GM12878 (cell line): ENCODE measurements around the gene ARL10. TPM values are rescaled to one million over a fixed set of nuclear protein-coding genes. Genes with fewer than 3 reads are reported as not detected.

Experiments
- ATF7 ChIP-seq: fragments of 450-650 bp; IDR thresholded peaks from 2 replicates; pipeline ENCODE4 v1.6.1; 2016; ENCODE audit warnings: low read depth, mild to moderate bottlenecking
- CHD1 ChIP-seq: IDR thresholded peaks from 2 replicates; pipeline ENCODE4 v1.6.1; 2012; ENCODE audit warnings: low read depth, low read length, improper control_type of control experiment
- CHD4 ChIP-seq: fragments of 200-600 bp; sonication (generic); IDR thresholded peaks from 2 replicates; pipeline ENCODE4 v1.6.1; 2016; ENCODE audit warnings: mild to moderate bottlenecking
- ESRRA ChIP-seq: IDR thresholded peaks from 2 replicates; pipeline ENCODE4 v1.6.1; 2012; ENCODE audit warnings: mild to moderate bottlenecking, low read length, improper control_type of control experiment
- FOS ChIP-seq: IDR thresholded peaks from 3 replicates; pipeline ENCODE4 v1.6.1; 2011; ENCODE audit warnings: borderline replicate concordance; ENCODE audit not compliant: insufficient read length; ENCODE audit errors: extremely low read depth
- FOXK2 ChIP-seq: fragments of 450-650 bp; IDR thresholded peaks from 2 replicates; pipeline ENCODE4 v1.6.1; 2017; ENCODE audit warnings: mild to moderate bottlenecking, moderate library complexity
- HDAC2 ChIP-seq: fragments of 200-600 bp; sonication (generic); IDR thresholded peaks from 2 replicates; pipeline ENCODE4 v1.6.1; 2017
- IKZF1 ChIP-seq: fragments of 450-650 bp; conservative IDR thresholded peaks from 2 replicates; pipeline ENCODE4 v1.6.1; 2017; ENCODE audit warnings: antibody characterized with exemption, mild to moderate bottlenecking
- IKZF2 ChIP-seq, 2 experiments: fragments of 450-650 bp; IDR thresholded peaks; 2 replicates each; pipeline ENCODE4 v1.6.1; 2017; ENCODE audit warnings: mild to moderate bottlenecking in 2 of 2, moderate library complexity in 2 of 2
- IRF4 ChIP-seq: IDR thresholded peaks from 2 replicates; pipeline ENCODE4 v1.6.1; 2011; ENCODE audit warnings: low read depth, low read length
- JUND ChIP-seq: IDR thresholded peaks from 2 replicates; pipeline ENCODE4 v1.6.1; 2012; ENCODE audit warnings: low read depth, mild to moderate bottlenecking, low read length, improper control_type of control experiment, moderate library complexity
- MTA2 ChIP-seq: fragments of 450-650 bp; IDR thresholded peaks from 2 replicates; pipeline ENCODE4 v1.6.1; 2016; ENCODE audit warnings: low read depth, mild to moderate bottlenecking, moderate library complexity
- NFYA ChIP-seq: IDR thresholded peaks from 2 replicates; pipeline ENCODE4 v1.6.1; 2011; ENCODE audit warnings: low read depth, mild to moderate bottlenecking, low read length, improper control_type of control experiment, borderline replicate concordance
- NR2F1 ChIP-seq: fragments of 450-650 bp; conservative IDR thresholded peaks from 2 replicates; pipeline ENCODE4 v1.6.1; 2017; ENCODE audit warnings: mild to moderate bottlenecking
- NRF1 ChIP-seq: conservative IDR thresholded peaks from 2 replicates; pipeline ENCODE4 v1.6.1; 2011; ENCODE audit warnings: mild to moderate bottlenecking, low read depth, low read length, improper control_type of control experiment
- POLR2AphosphoS5 ChIP-seq: IDR thresholded peaks from 2 replicates; pipeline ENCODE4 v1.6.1; 2011; ENCODE audit warnings: mild to moderate bottlenecking, low read length, inconsistent platforms
- POU2F2 ChIP-seq: IDR thresholded peaks from 3 replicates; pipeline ENCODE4 v1.6.1; 2011; ENCODE audit warnings: low read depth, mild to moderate bottlenecking, low read length, borderline replicate concordance
- RAD21 ChIP-seq: IDR thresholded peaks from 2 replicates; pipeline ENCODE4 v1.6.1; 2011; ENCODE audit warnings: mild to moderate bottlenecking, low read depth, low read length, moderate library complexity; ENCODE audit not compliant: insufficient read depth
- RCOR1 ChIP-seq: conservative IDR thresholded peaks from 2 replicates; pipeline ENCODE4 v1.6.1; 2012; ENCODE audit warnings: low read depth, low read length, improper control_type of control experiment
- SMAD5 ChIP-seq: IDR thresholded peaks from 2 replicates; pipeline ENCODE4 v1.6.1; 2016; ENCODE audit warnings: antibody characterized with exemption, low read depth
- SP1 ChIP-seq: IDR thresholded peaks from one replicate; pipeline ENCODE4 v1.6.1; 2011; ENCODE audit warnings: low read depth, low read length
- SREBF2 ChIP-seq: IDR thresholded peaks from 2 replicates; pipeline ENCODE4 v1.6.1; 2012; ENCODE audit warnings: mild to moderate bottlenecking, low read length
- SRF ChIP-seq, 2 experiments: IDR thresholded peaks; 2 replicates each; pipeline ENCODE4 v1.6.1; 2011; ENCODE audit warnings: low read depth in 2 of 2, low read length in 2 of 2, mild to moderate bottlenecking in 1 of 2, moderate library complexity in 1 of 2
- STAT3 ChIP-seq: IDR thresholded peaks from 2 replicates; pipeline ENCODE4 v1.6.1; 2011; ENCODE audit warnings: low read depth, low read length, improper control_type of control experiment
- ZNF217 ChIP-seq: fragments of 450-650 bp; IDR thresholded peaks from 2 replicates; pipeline ENCODE4 v1.6.1; 2017; ENCODE audit warnings: antibody characterized with exemption, mild to moderate bottlenecking
- ZNF274 ChIP-seq: IDR thresholded peaks from one replicate; pipeline ENCODE4 v1.8.0; 2011; ENCODE audit not compliant: insufficient read length, insufficient read depth
- polyA plus RNA-seq, 11 experiments: library from polyadenylated mRNA; depleted of rRNA in 4 of 11; unstranded in 6 of 11; stranded (reverse) in 5 of 11; fragments of >200 nt; fragmentation: Nextera tagmentation in 4 of 11; fragmentation: Illumina TruSeq in 1 of 11; extraction: Ambion mirVana in 4 of 11; extraction: Trizol in 1 of 11; gene quantifications; 1 replicate in 1 of 11; 2 replicates in 10 of 11; pipeline versions ENCODE4 v1.2.1 to v1.2.3, GENCODE V29; 2011 to 2016; ENCODE audit warnings: inconsistent platforms in 2 of 11, missing spikeins in 2 of 11, low read depth in 1 of 11
- total RNA-seq, 4 experiments: library from RNA; depleted of rRNA in 3 of 4; stranded (reverse); fragments of >200 nt in 3 of 4; fragmentation: Illumina TruSeq in 1 of 4; extraction: Trizol in 1 of 4; gene quantifications; 2 replicates each; pipeline versions ENCODE4 v1.2.1 to v1.2.3, GENCODE V29; 2013 to 2021
- TF ChIP-seq, protein P1 (sequence below): fragments of 450-650 bp; IDR thresholded peaks from 2 replicates; pipeline ENCODE4 v1.6.1; 2016; ENCODE audit warnings: mild to moderate bottlenecking, moderate library complexity, borderline replicate concordance
- TF ChIP-seq, protein P2 (sequence below): fragments of 450-650 bp; IDR thresholded peaks from 2 replicates; pipeline ENCODE4 v1.6.1; 2017; ENCODE audit warnings: mild to moderate bottlenecking, low read depth, inconsistent platforms; ENCODE audit not compliant: poor library complexity, severe bottlenecking

Gene ARL10
- total and polyA plus RNA-seq, 10 of the 15 experiments (the other 5 are each of a cell fraction or from before 2014, with no cell fraction given) = 0.44 to 6.4 (median 2.4) TPM

DNA sequence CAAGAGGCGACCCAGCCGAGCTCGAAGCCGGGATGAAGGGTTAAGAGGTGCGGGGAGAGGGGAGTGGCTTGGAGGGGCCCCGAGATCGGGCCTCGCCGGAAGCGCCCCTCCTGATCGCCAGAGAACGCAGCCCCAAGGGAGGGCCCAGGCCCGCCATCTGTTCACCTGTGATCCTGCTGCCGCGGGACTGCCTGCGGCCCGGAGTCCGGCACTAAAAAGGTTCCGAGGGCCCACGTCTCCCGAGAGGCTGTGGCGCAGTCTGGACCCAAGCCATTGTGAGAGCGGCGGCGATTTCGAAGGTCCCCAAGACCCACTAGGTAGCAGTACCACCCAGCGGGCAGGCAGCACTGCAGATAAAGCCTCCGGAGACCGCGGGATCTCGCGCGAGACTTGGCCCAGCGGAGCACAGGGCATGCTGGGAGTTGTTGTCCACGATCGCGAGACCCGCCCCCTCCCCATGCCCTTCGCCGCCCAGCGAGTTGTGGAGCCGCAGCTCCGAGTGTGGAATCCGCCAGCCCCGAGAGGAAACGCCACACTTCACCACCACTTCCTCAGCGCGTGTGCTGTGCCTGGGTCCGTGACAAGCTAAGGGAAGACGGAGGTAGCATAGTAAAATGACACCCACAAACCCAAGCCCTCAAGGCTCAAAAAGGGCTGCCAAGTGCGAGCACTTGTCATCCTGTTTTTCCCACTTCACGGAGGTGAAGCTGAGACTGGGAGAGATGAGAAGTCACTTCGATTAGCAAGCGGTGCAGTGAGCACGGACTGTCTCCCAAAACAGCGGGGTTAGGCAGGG is 3.7 kb upstream of the ARL10 start, which contains the start of gene KIAA1191 (continued):
- TF ChIP-seq SMAD5 (peak; percentile 90), JUND (no peak), RAD21 (peak; percentile 29; the same call in 1 of the 2 replicates), NR2F1 (peak; percentile 41; the same call in 1 of the 2 replicates), ATF7 (no peak), RCOR1 (peak; percentile 98), HDAC2 (no peak), STAT3 (no peak), POLR2AphosphoS5 (peak; percentile 98), ZNF274 (no peak), CHD1 (no peak), CHD4 (no peak), ESRRA (no peak), IKZF1 (peak; percentile 88), MTA2 (no peak), SREBF2 (no peak), SRF (IDR thresholded peaks at IDR 0.05; ENCODE audit: low read depth in 2 of 2, low read length in 2 of 2) (0 out of 4 replicates have a peak, but pooled peaks of 1 of the 2 experiments have one; percentile 38), NFYA (no peak), SP1 (peak; percentile 13), IKZF2 (IDR thresholded peaks at IDR 0.05) (peak; percentile 36 to 66; a peak in 2 of 4 replicates), FOXK2 (no peak), POU2F2 (peak; percentile 37; the same call in 2 of the 3 replicates), NRF1 (no peak), FOS (no peak), IRF4 (no peak), ZNF217 (no peak; the same call in 1 of the 2 replicates)
- TF ChIP-seq, protein P1, sequence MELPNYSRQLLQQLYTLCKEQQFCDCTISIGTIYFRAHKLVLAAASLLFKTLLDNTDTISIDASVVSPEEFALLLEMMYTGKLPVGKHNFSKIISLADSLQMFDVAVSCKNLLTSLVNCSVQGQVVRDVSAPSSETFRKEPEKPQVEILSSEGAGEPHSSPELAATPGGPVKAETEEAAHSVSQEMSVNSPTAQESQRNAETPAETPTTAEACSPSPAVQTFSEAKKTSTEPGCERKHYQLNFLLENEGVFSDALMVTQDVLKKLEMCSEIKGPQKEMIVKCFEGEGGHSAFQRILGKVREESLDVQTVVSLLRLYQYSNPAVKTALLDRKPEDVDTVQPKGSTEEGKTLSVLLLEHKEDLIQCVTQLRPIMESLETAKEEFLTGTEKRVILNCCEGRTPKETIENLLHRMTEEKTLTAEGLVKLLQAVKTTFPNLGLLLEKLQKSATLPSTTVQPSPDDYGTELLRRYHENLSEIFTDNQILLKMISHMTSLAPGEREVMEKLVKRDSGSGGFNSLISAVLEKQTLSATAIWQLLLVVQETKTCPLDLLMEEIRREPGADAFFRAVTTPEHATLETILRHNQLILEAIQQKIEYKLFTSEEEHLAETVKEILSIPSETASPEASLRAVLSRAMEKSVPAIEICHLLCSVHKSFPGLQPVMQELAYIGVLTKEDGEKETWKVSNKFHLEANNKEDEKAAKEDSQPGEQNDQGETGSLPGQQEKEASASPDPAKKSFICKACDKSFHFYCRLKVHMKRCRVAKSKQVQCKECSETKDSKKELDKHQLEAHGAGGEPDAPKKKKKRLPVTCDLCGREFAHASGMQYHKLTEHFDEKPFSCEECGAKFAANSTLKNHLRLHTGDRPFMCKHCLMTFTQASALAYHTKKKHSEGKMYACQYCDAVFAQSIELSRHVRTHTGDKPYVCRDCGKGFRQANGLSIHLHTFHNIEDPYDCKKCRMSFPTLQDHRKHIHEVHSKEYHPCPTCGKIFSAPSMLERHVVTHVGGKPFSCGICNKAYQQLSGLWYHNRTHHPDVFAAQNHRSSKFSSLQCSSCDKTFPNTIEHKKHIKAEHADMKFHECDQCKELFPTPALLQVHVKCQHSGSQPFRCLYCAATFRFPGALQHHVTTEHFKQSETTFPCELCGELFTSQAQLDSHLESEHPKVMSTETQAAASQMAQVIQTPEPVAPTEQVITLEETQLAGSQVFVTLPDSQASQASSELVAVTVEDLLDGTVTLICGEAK = peak; percentile 52; the same call in 1 of the 2 replicates
- TF ChIP-seq, protein P2, sequence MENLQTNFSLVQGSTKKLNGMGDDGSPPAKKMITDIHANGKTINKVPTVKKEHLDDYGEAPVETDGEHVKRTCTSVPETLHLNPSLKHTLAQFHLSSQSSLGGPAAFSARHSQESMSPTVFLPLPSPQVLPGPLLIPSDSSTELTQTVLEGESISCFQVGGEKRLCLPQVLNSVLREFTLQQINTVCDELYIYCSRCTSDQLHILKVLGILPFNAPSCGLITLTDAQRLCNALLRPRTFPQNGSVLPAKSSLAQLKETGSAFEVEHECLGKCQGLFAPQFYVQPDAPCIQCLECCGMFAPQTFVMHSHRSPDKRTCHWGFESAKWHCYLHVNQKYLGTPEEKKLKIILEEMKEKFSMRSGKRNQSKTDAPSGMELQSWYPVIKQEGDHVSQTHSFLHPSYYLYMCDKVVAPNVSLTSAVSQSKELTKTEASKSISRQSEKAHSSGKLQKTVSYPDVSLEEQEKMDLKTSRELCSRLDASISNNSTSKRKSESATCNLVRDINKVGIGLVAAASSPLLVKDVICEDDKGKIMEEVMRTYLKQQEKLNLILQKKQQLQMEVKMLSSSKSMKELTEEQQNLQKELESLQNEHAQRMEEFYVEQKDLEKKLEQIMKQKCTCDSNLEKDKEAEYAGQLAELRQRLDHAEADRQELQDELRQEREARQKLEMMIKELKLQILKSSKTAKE = no peak
